Upper lobe of right lung (tissue), 1 donor: Measurements from ENCODE around the gene ABCC8. TPM values are rescaled to one million over a fixed set of nuclear protein-coding genes. Genes with fewer than 3 reads are reported as not detected.
A peak's percentile ranks its signal among the peaks of the same experiment; 100 is the strongest.

Source experiments
- ATAC-seq: fragments of 200-7000 bp; cut with Tn5 transposase; one replicate; pipeline ENCODE4 v1.9.1; 2020; ENCODE audit warnings: mild to moderate bottlenecking, moderate library complexity
- DNase-seq: peaks from one replicate; pipeline ENCODE4 v3.0.0-alpha.2; 2020
- H3K27ac ChIP-seq: fragments of 200-600 bp; one replicate; pipeline ENCODE4 v1.8.0; 2022
- H3K27me3 ChIP-seq: fragments of 200-600 bp; one replicate; pipeline ENCODE4 v1.8.0; 2022; ENCODE audit warnings: mild to moderate bottlenecking
- H3K36me3 ChIP-seq: fragments of 200-600 bp; one replicate; pipeline ENCODE4 v1.8.0; 2022
- H3K4me1 ChIP-seq: fragments of 200-600 bp; one replicate; pipeline ENCODE4 v1.8.0; 2022
- H3K4me3 ChIP-seq: fragments of 200-600 bp; one replicate; pipeline ENCODE4 v1.8.0; 2022; ENCODE audit warnings: mild to moderate bottlenecking
- H3K9me3 ChIP-seq: fragments of 200-600 bp; one replicate; pipeline ENCODE4 v1.8.0; 2022
- intact Hi-C: fragments of 100-400 bp; cut with DNase I; formaldehyde crosslinking; loops from one replicate; pipeline ENCODE4 v1.11.0; 2022
- total RNA-seq: library from RNA; stranded (reverse); fragmentation: NEBNext Ultra II Directional; extraction: Animal tissue kit (Norgen Biotek cat#: 25700); gene quantifications from one replicate; pipeline ENCODE4 v1.2.1, GENCODE V29; 2021
- TF ChIP-seq, protein P1 (sequence below): fragments of 200-600 bp; IDR thresholded peaks from one replicate; pipeline ENCODE4 v1.8.0; 2022; ENCODE audit warnings: antibody characterized with exemption
- donor health status: DM: no; HTN: yes; CAD: no; lungs with severe emphysema.

Gene ABCC8
- total RNA-seq, 1 donor from 2014 or later = 4.7 TPM

GRCh38 chr11:17488563-17488962, 11.9 kb upstream of the ABCC8 start:
- H3K27ac ChIP-seq = no peak overlapping the region
- no peaks in the 10 kb centered on the region for H3K27me3 ChIP-seq
- ATAC-seq (no peak), DNase-seq (no peak)
- TF ChIP-seq, protein P1, sequence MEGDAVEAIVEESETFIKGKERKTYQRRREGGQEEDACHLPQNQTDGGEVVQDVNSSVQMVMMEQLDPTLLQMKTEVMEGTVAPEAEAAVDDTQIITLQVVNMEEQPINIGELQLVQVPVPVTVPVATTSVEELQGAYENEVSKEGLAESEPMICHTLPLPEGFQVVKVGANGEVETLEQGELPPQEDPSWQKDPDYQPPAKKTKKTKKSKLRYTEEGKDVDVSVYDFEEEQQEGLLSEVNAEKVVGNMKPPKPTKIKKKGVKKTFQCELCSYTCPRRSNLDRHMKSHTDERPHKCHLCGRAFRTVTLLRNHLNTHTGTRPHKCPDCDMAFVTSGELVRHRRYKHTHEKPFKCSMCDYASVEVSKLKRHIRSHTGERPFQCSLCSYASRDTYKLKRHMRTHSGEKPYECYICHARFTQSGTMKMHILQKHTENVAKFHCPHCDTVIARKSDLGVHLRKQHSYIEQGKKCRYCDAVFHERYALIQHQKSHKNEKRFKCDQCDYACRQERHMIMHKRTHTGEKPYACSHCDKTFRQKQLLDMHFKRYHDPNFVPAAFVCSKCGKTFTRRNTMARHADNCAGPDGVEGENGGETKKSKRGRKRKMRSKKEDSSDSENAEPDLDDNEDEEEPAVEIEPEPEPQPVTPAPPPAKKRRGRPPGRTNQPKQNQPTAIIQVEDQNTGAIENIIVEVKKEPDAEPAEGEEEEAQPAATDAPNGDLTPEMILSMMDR = no peak
- H3K4me3 ChIP-seq = no peak overlapping the region
- no peaks in the 10 kb centered on the region for H3K9me3 ChIP-seq
- intact Hi-C loops = no loop called here
- no peaks in the 10 kb centered on the region for H3K36me3 ChIP-seq
- no peaks in the 10 kb centered on the region for H3K4me1 ChIP-seq

GRCh38 chr11:17486646-17487045, 10.0 kb upstream of the ABCC8 start:
- ATAC-seq = no peak
- TF ChIP-seq, protein P1 = no peak
- intact Hi-C loops = no loop called here

GRCh38 chr11:17483505-17483904, 6.9 kb upstream of the ABCC8 start:
- peaks cover 2% of the 10 kb centered on the region for H3K27me3 ChIP-seq
- intact Hi-C loops = no loop called here
- ATAC-seq (no peak), DNase-seq (no peak)
- TF ChIP-seq, protein P1 = no peak
- H3K9me3 ChIP-seq = no peaks in the 10 kb centered on the region
- no peak overlapping the region for H3K27ac ChIP-seq
- no peak overlapping the region for H3K4me3 ChIP-seq
- H3K36me3 ChIP-seq = no peaks in the 10 kb centered on the region
- H3K4me1 ChIP-seq = no peaks in the 10 kb centered on the region

More at GRCh38 chr11:17486646-17487045, 10.0 kb upstream of the ABCC8 start:
- no peak overlapping the region for H3K4me3 ChIP-seq
- DNase-seq = no peak
- H3K4me1 ChIP-seq = no peaks in the 10 kb centered on the region
- H3K9me3 ChIP-seq = no peaks in the 10 kb centered on the region
- no peaks in the 10 kb centered on the region for H3K27me3 ChIP-seq
- H3K36me3 ChIP-seq = no peaks in the 10 kb centered on the region
- H3K27ac ChIP-seq = no peak overlapping the region

- TF ChIP-seq, protein P1 = no peak
- H3K36me3 ChIP-seq = no peaks in the 10 kb centered on the region
- intact Hi-C loops = no loop called here
- ATAC-seq = no peak
- no peaks in the 10 kb centered on the region for H3K9me3 ChIP-seq
- DNase-seq = no peak
- H3K27ac ChIP-seq = no peak overlapping the region
- H3K4me1 ChIP-seq = no peaks in the 10 kb centered on the region
- H3K27me3 ChIP-seq = peaks cover 18% of the 10 kb centered on the region
- H3K4me3 ChIP-seq = no peak overlapping the region
These were observed 5.3 kb upstream of the ABCC8 start for GRCh38 chr11:17481905-17482304.

DNA sequence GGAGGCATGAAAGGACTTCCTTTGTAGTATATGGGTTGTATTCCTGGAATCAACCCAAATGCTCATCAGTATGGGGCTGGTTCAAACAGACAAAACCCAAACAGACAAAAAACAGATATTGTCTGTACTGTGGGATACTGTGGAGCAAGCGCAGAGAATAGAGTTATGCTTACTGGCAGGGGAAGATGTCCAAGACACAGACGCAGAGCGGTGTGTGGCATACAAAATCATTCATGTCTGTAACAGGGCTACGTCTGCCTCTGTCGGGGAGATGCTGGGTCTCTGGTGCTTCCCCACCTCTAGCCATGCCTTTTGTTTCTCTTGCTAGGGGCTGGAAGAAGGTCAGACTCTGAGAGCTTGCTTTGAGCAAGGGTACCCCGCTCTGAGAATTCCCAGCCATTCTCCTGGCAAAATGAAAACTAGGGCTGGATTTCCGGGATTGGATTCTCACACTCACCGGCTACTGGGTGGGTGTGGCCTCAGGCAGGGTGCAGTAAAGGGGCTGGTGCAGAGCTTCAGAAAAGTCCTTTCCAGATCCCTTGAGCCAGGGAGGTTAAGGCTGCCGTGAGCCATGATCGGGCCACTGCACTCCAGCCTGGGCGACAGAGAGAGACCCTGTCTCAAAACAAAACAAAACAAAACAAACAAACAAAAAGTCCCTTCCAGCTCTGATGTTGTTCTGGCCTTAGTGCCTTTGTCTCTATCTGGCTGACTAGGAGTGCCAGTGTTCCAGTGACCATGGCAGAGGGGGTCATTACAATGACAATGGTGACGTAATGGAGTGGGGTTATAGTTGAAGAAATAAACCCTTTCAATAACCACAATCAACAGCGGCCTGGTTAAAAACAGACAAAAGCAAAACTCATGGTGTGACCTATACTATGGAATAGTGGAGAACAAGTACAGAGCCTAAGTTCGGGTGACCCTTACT, 2.9 kb upstream of the ABCC8 start:
- H3K4me1 ChIP-seq = no peaks in the 10 kb centered on the region
- DNase-seq (no peak), ATAC-seq (peak; percentile 63)
- no peaks in the 10 kb centered on the region for H3K9me3 ChIP-seq
- H3K27ac ChIP-seq = no peak overlapping the region
- H3K36me3 ChIP-seq = no peaks in the 10 kb centered on the region
- TF ChIP-seq, protein P1 = no peak
- no peak overlapping the region for H3K4me3 ChIP-seq
- intact Hi-C loops = no loop called here
- peaks cover 40% of the 10 kb centered on the region for H3K27me3 ChIP-seq
